Choroid plexus epithelial cell (primary cell): ENCODE measurements around the gene AQP3.
"Not testable (repeated sequence)": the region's sequence is repeated elsewhere in the genome, so short reads cannot be mapped to it uniquely, and the experiment has no call there.

Experiments
- DNase-seq: peaks from one replicate; pipeline ENCODE4 v3.0.0-alpha.2; 2010; ENCODE audit warnings: low read depth
- H3K4me3 ChIP-seq: 2 replicates; pipeline ENCODE4 v1.5.1; 2011; ENCODE audit warnings: low read depth, mild to moderate bottlenecking, control low read depth, low read length, moderate library complexity
- CTCF ChIP-seq: conservative IDR thresholded peaks from 2 replicates; pipeline ENCODE4 v1.5.1; 2011; ENCODE audit warnings: low read depth, mild to moderate bottlenecking, control low read depth, inconsistent platforms, low read length, moderate library complexity

Gene AQP3

GRCh38 chr9:33463151-33463550 lies 15.8 kb upstream of the AQP3 start:
- TF ChIP-seq CTCF, result no peak
- DNase-seq, result no peak
- H3K4me3 ChIP-seq, result no peak overlapping the region

GRCh38 chr9:33461492-33461891 lies 14.1 kb upstream of the AQP3 start:
- DNase-seq, result no peak
- no peak for TF ChIP-seq CTCF
- H3K4me3 ChIP-seq, result no peak overlapping the region

GRCh38 chr9:33460854-33461253 lies 13.5 kb upstream of the AQP3 start:
- no peak for DNase-seq
- TF ChIP-seq CTCF, result no peak
- no peak overlapping the region for H3K4me3 ChIP-seq

GRCh38 chr9:33459115-33459514 lies 11.7 kb upstream of the AQP3 start:
- no peak for TF ChIP-seq CTCF
- no peak overlapping the region for H3K4me3 ChIP-seq
- DNase-seq, result no peak

GRCh38 chr9:33458444-33458843 lies 11.1 kb upstream of the AQP3 start:
- no peak for DNase-seq
- no peak for TF ChIP-seq CTCF

GRCh38 chr9:33455945-33456344 lies 8.6 kb upstream of the AQP3 start:
- no peak for TF ChIP-seq CTCF
- H3K4me3 ChIP-seq, result no peak overlapping the region
- no peak for DNase-seq

More at GRCh38 chr9:33458444-33458843, 11.1 kb upstream of the AQP3 start:
- no peak overlapping the region for H3K4me3 ChIP-seq

GRCh38 chr9:33455456-33455855 lies 8.1 kb upstream of the AQP3 start:
- H3K4me3 ChIP-seq, DNase-seq: not testable (repeated sequence)

- H3K4me3 ChIP-seq, DNase-seq: not testable (repeated sequence)
Observed at GRCh38 chr9:33454661-33455026, 7.3 kb upstream of the AQP3 start.
